ENCODE results near the gene C22orf31. TPM values are rescaled to one million over a fixed set of nuclear protein-coding genes. Genes with fewer than 3 reads are reported as not detected.

The C22orf31 gene
- total RNA-seq, 1 experiment from 2014 or later = not detected

DNA sequence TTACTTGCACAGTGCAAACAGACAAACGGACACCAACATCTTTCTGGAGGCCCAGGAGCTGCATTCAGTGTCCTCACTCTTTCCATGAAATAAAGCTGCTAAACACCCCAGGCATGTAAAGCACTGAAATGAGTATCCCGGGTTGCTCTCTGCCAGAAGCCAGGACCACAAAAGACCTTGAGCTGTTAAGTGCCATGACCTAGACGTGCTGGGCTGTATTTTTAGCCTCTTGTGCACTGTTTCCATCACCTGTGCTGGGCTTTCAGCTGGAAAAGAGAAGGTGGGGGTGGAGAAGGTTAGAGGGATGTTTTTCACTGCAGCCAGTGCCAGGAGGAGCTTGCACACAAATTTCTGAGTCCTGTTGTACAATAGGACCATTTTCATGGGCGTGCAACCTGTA, 7.8 kb upstream of the C22orf31 start:
- Histone ChIP-seq H3K18ac (ENCODE audit: insufficient read length, low read depth, low read length) (no peak overlapping the region), H3K4me1 (ENCODE audit: insufficient read depth, low read length) (peaks cover 3% of the 10 kb centered on the region; the same call in 1 of the 2 replicates), H3K56ac (ENCODE audit: insufficient read length, low read depth, low read length) (no peak overlapping the region), H3K27me3 (ENCODE audit: insufficient read depth, low read length) (peaks cover 18% of the 10 kb centered on the region; the same call in 1 of the 2 replicates), H3K14ac (ENCODE audit: insufficient read depth, low read length) (no peak overlapping the region), H2AK5ac (ENCODE audit: insufficient read length, low read length) (no peak overlapping the region), H3K79me1 (ENCODE audit: insufficient read depth, low read depth, low read length, poor library complexity, severe bottlenecking) (no peaks in the 10 kb centered on the region), H3T11ph (ENCODE audit: low read length) (no peak overlapping the region), H2BK20ac (ENCODE audit: low read depth, low read length, poor library complexity, severe bottlenecking) (no peak overlapping the region), H2BK120ac (ENCODE audit: low read depth, low read length, poor library complexity, severe bottlenecking) (no peak overlapping the region), H4K8ac (replicated peaks; ENCODE audit: insufficient read length, low read depth, low read length) (no peak overlapping the region), H3K23ac (ENCODE audit: insufficient read length, low read depth, low read length) (no peak overlapping the region), H4K5ac (ENCODE audit: insufficient read length, low read depth, low read length) (no peak overlapping the region), H4K91ac (ENCODE audit: insufficient read length, low read depth, low read length) (no peak overlapping the region), H3K79me2 (ENCODE audit: insufficient read depth, low read length) (no peaks in the 10 kb centered on the region), H2AFZ (ENCODE audit: low read length) (no peak overlapping the region), H2BK15ac (ENCODE audit: low read depth, low read length) (no peak overlapping the region), H2BK12ac (ENCODE audit: insufficient read length, low read depth, low read length) (no peak overlapping the region), H3K4me2 (ENCODE audit: insufficient read depth, insufficient read length, low read length) (no peak overlapping the region), H3K23me2 (ENCODE audit: insufficient read length, low read depth, low read length, poor library complexity, severe bottlenecking) (peaks cover 19% of the 10 kb centered on the region), H3K9me3 (ENCODE audit: control insufficient read depth, low read depth, low read length) (no peaks in the 10 kb centered on the region), H2BK5ac (ENCODE audit: insufficient read length, low read length) (no peak overlapping the region), H3K4ac (ENCODE audit: low read depth, low read length) (no peak overlapping the region), H4K20me1 (ENCODE audit: control insufficient read depth, insufficient read depth, insufficient read length) (no peaks in the 10 kb centered on the region), H3K27ac (ENCODE audit: insufficient read length, low read depth, low read length) (no peak overlapping the region), H3K9ac (ENCODE audit: extremely low read depth, insufficient read length, low read length) (no peak overlapping the region)
- WGBS (ENCODE audit: extremely low coverage, insufficient read length, low lambda C conversion rate) = no CpG with 5 or more reads among the region's 4 CpGs
- no peak for DNase-seq
- H3K27ac Mint-ChIP-seq = no peak overlapping the region
- H3K4me1 Mint-ChIP-seq = peaks cover 18 to 21% of the 10 kb centered on the region in 2 experiments
- H3K4me3 Mint-ChIP-seq = peak overlapping the region in 1 of 2 experiments; percentile 31; a peak in 1 of 5 replicates
- H3K9me3 Mint-ChIP-seq = no peaks in the 10 kb centered on the region; a peak in 1 of 5 replicates
- TF ChIP-seq CTCF (conservative IDR thresholded peaks at IDR 0.05) = no peak
- no peaks in the 10 kb centered on the region for H3K36me3 Mint-ChIP-seq (ENCODE audit: insufficient read depth in 1 of 3, low read depth in 3 of 3)
- H3K27me3 Mint-ChIP-seq (ENCODE audit: low read depth) = peaks cover 51% of the 10 kb centered on the region

Measured in H9 (cell line).